GM10266 (cell line): ENCODE measurements around the gene PPM1J.

ENCODE experiments used
- DNase-seq: peaks from one replicate; pipeline ENCODE4 v3.0.0; 2012; ENCODE audit errors: extremely low spot score
- CTCF ChIP-seq: IDR thresholded peaks from 2 replicates; pipeline ENCODE4 v1.5.1; 2012; ENCODE audit warnings: mild to moderate bottlenecking, low read depth; ENCODE audit not compliant: control insufficient read depth, insufficient read depth; ENCODE audit errors: missing control alignments

The PPM1J gene

GRCh38 chr1:112712191-112712590, 2.9 kb downstream of the PPM1J start:
- TF ChIP-seq CTCF, result no peak
- DNase-seq, result no peak

- TF ChIP-seq CTCF, result no peak
- DNase-seq, result no peak
Observed at GRCh38 chr1:112711670-112712069, 3.5 kb downstream of the PPM1J start.

GRCh38 chr1:112711041-112711440, 4.1 kb downstream of the PPM1J start:
- TF ChIP-seq CTCF, result no peak
- DNase-seq, result no peak

GRCh38 chr1:112710586-112710985, 4.5 kb downstream of the PPM1J start:
- DNase-seq, result no peak
- TF ChIP-seq CTCF, result no peak

GRCh38 chr1:112710159-112710558, 5.0 kb downstream of the PPM1J start:
- no peak for DNase-seq
- TF ChIP-seq CTCF, result no peak

GRCh38 chr1:112708489-112708888, 6.6 kb downstream of the PPM1J start:
- TF ChIP-seq CTCF, result no peak
- no peak for DNase-seq

GRCh38 chr1:112708002-112708448, 7.1 kb downstream of the PPM1J start:
- no peak for TF ChIP-seq CTCF
- DNase-seq, result no peak
